Ovary (tissue), 1 donor: ENCODE data around the gene SFMBT2.

Experiments
- EP300 ChIP-seq: sonication (generic); formaldehyde crosslinking; IDR thresholded peaks from one replicate; pipeline ENCODE4 v1.6.1; 2017; ENCODE audit warnings: antibody characterized with exemption
- POLR2A ChIP-seq: fragments of 450-650 bp; IDR thresholded peaks from one replicate; pipeline ENCODE4 v1.6.1; 2017; ENCODE audit warnings: antibody characterized with exemption, mild to moderate bottlenecking, moderate library complexity

GRCh38 chr10:7339510-7339909 is 71.3 kb downstream of the SFMBT2 start:
- TF ChIP-seq EP300 (no peak), POLR2A (no peak)
